ENCODE data around the gene ERF. TPM values are rescaled to one million over a fixed set of nuclear protein-coding genes. Genes with fewer than 3 reads are reported as not detected.
"Not testable (repeated sequence)": the region's sequence is repeated elsewhere in the genome, so short reads cannot be mapped to it uniquely, and the experiment has no call there.

The ERF gene
- total RNA-seq, 2 donors from 2014 or later: 46.6 to 49.8 TPM

GRCh38 chr19:42268142-42268703, 13.3 kb upstream of the ERF start:
- H3K27me3 ChIP-seq (replicated peaks; ENCODE audit: insufficient read depth): no peaks in the 10 kb centered on the region
- peak overlapping the region; percentile 71 for H3K4me3 ChIP-seq
- TF ChIP-seq, protein P1, sequence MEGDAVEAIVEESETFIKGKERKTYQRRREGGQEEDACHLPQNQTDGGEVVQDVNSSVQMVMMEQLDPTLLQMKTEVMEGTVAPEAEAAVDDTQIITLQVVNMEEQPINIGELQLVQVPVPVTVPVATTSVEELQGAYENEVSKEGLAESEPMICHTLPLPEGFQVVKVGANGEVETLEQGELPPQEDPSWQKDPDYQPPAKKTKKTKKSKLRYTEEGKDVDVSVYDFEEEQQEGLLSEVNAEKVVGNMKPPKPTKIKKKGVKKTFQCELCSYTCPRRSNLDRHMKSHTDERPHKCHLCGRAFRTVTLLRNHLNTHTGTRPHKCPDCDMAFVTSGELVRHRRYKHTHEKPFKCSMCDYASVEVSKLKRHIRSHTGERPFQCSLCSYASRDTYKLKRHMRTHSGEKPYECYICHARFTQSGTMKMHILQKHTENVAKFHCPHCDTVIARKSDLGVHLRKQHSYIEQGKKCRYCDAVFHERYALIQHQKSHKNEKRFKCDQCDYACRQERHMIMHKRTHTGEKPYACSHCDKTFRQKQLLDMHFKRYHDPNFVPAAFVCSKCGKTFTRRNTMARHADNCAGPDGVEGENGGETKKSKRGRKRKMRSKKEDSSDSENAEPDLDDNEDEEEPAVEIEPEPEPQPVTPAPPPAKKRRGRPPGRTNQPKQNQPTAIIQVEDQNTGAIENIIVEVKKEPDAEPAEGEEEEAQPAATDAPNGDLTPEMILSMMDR (IDR thresholded peaks at IDR 0.05): no peak
- H3K36me3 ChIP-seq: peaks cover 8% of the 10 kb centered on the region
- peaks cover 17 to 37% of the 10 kb centered on the region in 2 donors for H3K4me1 ChIP-seq (ENCODE audit: control insufficient read depth in 1 of 2, low read depth in 2 of 2)
- ATAC-seq (ENCODE audit: insufficient number of reproducible peaks, low FRiP score, low read depth) (peak; percentile 78), DNase-seq (ENCODE audit: low spot score) (peak; percentile 98)
- no peaks in the 10 kb centered on the region for H3K9me3 ChIP-seq
- H3K27ac ChIP-seq: peak overlapping the region; percentile 86 to 99

DNA sequence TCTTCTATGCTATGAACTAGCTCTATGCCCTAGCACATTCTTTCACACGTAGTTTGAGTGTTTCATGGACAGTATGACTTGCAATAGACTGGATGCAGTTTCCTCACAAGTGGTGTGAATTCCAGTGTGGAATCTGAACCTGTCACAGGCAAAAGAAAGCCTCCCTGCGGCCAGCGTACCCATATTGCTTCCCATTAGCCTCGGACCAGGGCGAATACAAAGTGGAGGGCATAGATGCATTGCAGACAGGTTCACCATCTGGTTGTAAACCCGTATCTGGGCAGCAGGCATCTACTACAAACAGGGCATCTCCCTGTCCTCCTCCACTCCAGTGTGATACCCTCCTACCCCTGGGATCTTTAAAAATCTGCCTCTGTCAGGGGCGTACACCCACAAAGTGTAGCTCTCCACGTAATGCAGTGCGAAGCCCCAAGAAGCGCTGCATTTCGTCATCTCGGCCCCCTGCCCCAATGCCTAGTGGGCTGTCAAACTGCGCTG, 12.8 kb upstream of the ERF start:
- ATAC-seq (ENCODE audit: insufficient number of reproducible peaks, low FRiP score, low read depth) (no peak), DNase-seq (ENCODE audit: low spot score) (no peak)
- TF ChIP-seq, protein P1 (IDR thresholded peaks at IDR 0.05): no peak
- H3K9me3 ChIP-seq: no peaks in the 10 kb centered on the region
- H3K4me1 ChIP-seq (ENCODE audit: control insufficient read depth in 1 of 2, low read depth in 2 of 2): peaks cover 17 to 37% of the 10 kb centered on the region in 2 donors
- peaks cover 2% of the 10 kb centered on the region for H3K36me3 ChIP-seq
- H3K27ac ChIP-seq: peak overlapping the region; percentile 86 to 88
- H3K4me3 ChIP-seq: peak overlapping the region; percentile 71
- no peaks in the 10 kb centered on the region for H3K27me3 ChIP-seq (replicated peaks; ENCODE audit: insufficient read depth)

- H3K4me1 ChIP-seq (ENCODE audit: control insufficient read depth in 1 of 2, low read depth in 2 of 2): peaks cover 17 to 31% of the 10 kb centered on the region in 2 donors
- DNase-seq (ENCODE audit: low spot score); ATAC-seq (ENCODE audit: insufficient number of reproducible peaks, low FRiP score, low read depth): not testable (repeated sequence)
These were observed 12.1 kb upstream of the ERF start for GRCh38 chr19:42266928-42267603.

DNA sequence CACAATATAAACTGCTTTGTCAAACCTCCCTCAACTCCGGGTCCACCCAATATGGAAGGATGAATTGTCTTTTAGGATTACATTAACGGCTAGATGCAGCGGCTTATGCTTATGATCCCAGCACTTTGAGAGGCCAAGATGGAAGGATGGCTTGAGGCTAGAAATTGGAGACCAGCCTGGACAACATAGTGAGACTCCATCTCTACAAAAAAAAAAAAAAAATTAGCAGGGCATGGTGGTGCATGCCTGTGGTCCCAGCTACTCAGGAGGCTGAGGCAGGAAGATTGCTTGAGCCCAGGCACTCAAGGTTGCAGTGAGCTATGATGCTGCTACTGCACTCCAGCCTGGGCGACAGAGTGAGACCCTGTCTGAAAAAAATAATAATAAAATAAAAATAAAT, 11.2 kb upstream of the ERF start:
- H3K27ac ChIP-seq; H3K9me3 ChIP-seq; ATAC-seq (ENCODE audit: insufficient number of reproducible peaks, low FRiP score, low read depth); H3K4me3 ChIP-seq; DNase-seq (ENCODE audit: low spot score); H3K36me3 ChIP-seq; H3K27me3 ChIP-seq (replicated peaks; ENCODE audit: insufficient read depth): not testable (repeated sequence)
- peaks cover 12 to 21% of the 10 kb centered on the region in 2 donors for H3K4me1 ChIP-seq (ENCODE audit: control insufficient read depth in 1 of 2, low read depth in 2 of 2)

More at GRCh38 chr19:42266928-42267603, 12.1 kb upstream of the ERF start:
- H3K27me3 ChIP-seq (replicated peaks; ENCODE audit: insufficient read depth); H3K9me3 ChIP-seq; H3K4me3 ChIP-seq; H3K27ac ChIP-seq; H3K36me3 ChIP-seq: not testable (repeated sequence)

DNA sequence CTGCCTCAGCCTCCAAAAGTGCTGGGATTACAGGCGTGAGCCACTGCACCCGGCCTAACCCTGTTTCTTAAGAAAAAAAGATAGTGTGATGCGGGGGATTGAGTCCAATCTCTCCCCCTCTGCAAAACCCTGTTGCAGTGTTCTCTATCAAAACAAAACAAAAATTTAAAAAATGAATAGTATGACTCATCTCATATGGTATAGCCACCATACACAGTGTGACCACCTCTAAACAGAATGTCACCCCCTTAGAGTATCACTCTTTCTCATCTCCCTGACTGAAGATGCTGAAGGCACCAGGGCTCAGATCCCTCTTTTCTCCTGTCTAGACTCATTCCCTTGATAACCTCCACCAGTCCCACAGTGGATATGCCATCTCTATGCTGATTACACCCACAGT, 6.8 kb upstream of the ERF start:
- no peak overlapping the region for H3K27ac ChIP-seq
- no peak overlapping the region for H3K4me3 ChIP-seq
- ATAC-seq (ENCODE audit: insufficient number of reproducible peaks, low FRiP score, low read depth) (no peak), DNase-seq (ENCODE audit: low spot score) (no peak)
- H3K9me3 ChIP-seq: no peaks in the 10 kb centered on the region
- no peaks in the 10 kb centered on the region for H3K27me3 ChIP-seq (replicated peaks; ENCODE audit: insufficient read depth)
- H3K36me3 ChIP-seq: no peaks in the 10 kb centered on the region
- TF ChIP-seq, protein P1 (IDR thresholded peaks at IDR 0.05): no peak
- H3K4me1 ChIP-seq (ENCODE audit: control insufficient read depth in 1 of 2, low read depth in 2 of 2): no peaks in the 10 kb centered on the region

DNA sequence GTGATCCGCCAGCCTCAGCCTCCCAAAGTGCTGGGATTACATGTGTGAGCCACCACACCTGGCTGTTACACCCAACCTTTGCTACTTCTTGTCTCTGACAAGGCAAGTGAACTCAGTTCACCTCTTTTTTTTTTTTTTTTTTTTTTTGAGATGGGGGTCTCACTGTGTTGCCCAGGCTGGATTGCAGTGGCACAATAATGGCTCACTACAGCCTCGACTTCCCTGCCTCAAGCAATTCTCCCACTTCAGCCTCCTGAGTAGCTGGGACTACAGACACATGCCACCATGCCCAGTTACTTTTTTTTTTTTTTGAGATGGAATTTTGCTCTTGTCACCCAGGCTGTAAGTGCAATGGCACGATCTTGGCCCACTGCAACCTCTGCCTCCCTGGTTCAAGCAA, 2.9 kb upstream of the ERF start:
- DNase-seq (ENCODE audit: low spot score); H3K9me3 ChIP-seq; H3K27ac ChIP-seq; ATAC-seq (ENCODE audit: insufficient number of reproducible peaks, low FRiP score, low read depth); H3K36me3 ChIP-seq; H3K4me3 ChIP-seq; H3K27me3 ChIP-seq (replicated peaks; ENCODE audit: insufficient read depth): not testable (repeated sequence)
- H3K4me1 ChIP-seq (ENCODE audit: control insufficient read depth in 1 of 2, low read depth in 2 of 2): peaks cover 4 to 12% of the 10 kb centered on the region in 2 donors
